Activated CD4-positive, alpha-beta memory T cell treated with anti-CD3 and anti-CD28 coated beads, Interleukin-2, amount 10 ng/mL, durations not matched to agents 7 days and 5 days (primary cell): ENCODE results near the gene ZNHIT3. TPM values are rescaled to one million over a fixed set of nuclear protein-coding genes. Genes with fewer than 3 reads are reported as not detected.
"Not testable (repeated sequence)": the region's sequence is repeated elsewhere in the genome, so short reads cannot be mapped to it uniquely, and the experiment has no call there.

ENCODE experiments used
- CTCF ChIA-PET: fragments of 350-600 bp; sonication (Branson Sonifier 250); formaldehyde crosslinking; loops from one replicate; lab custom pipeline; 2021; ENCODE audit warnings: antibody characterized with exemption, inconsistent platforms; lab: Charles Lee
- POLR2A ChIA-PET: fragments of 350-600 bp; sonication (Branson Sonifier 250); formaldehyde crosslinking; loops from one replicate; lab custom pipeline; 2021; ENCODE audit warnings: antibody characterized with exemption; lab: Charles Lee
- DNase-seq: peaks from one replicate; pipeline ENCODE4 v3.0.0-alpha.2; 2020
- H3K27ac Mint-ChIP-seq: one replicate; pipeline ENCODE4 v1.8.0; 2021; ENCODE audit warnings: mild to moderate bottlenecking, mixed read lengths
- H3K27me3 Mint-ChIP-seq: one replicate; pipeline ENCODE4 v1.8.0; 2021; ENCODE audit warnings: mixed read lengths
- H3K36me3 Mint-ChIP-seq: one replicate; pipeline ENCODE4 v1.8.0; 2021; ENCODE audit warnings: low read depth, mixed read lengths
- H3K4me1 Mint-ChIP-seq: one replicate; pipeline ENCODE4 v1.8.0; 2021; ENCODE audit warnings: mixed read lengths
- H3K4me3 Mint-ChIP-seq: one replicate; pipeline ENCODE4 v1.8.0; 2021; ENCODE audit warnings: mild to moderate bottlenecking, mixed read lengths
- H3K9me3 Mint-ChIP-seq: one replicate; pipeline ENCODE4 v1.8.0; 2021; ENCODE audit warnings: mixed read lengths
- total RNA-seq, 2 experiments: library from RNA; stranded (reverse); gene quantifications; one replicate each; pipeline ENCODE4 v1.2.3, GENCODE V29; 2021

The ZNHIT3 gene
- total RNA-seq, 2 experiments from 2014 or later = 38.1 to 38.9 TPM

GRCh38 chr17:36507266-36507665 is 20.8 kb downstream of the ZNHIT3 start:
- H3K27ac Mint-ChIP-seq = no peak overlapping the region

GRCh38 chr17:36508439-36508838 is 22.0 kb downstream of the ZNHIT3 start:
- CTCF ChIA-PET, H3K27ac Mint-ChIP-seq, DNase-seq, H3K4me1 Mint-ChIP-seq, H3K9me3 Mint-ChIP-seq, H3K27me3 Mint-ChIP-seq, H3K4me3 Mint-ChIP-seq: not testable (repeated sequence)
- POLR2A ChIA-PET = interaction anchor here (1.2 to 1.7 kb wide), 3 partner anchors 16 to 22 kb away, joined by 3 to 4 read pairs (median 3); no protein-coding TSS in a partner anchor
- H3K36me3 Mint-ChIP-seq = peaks cover 61% of the 10 kb centered on the region

More at GRCh38 chr17:36507266-36507665, 20.8 kb downstream of the ZNHIT3 start:
- DNase-seq = no peak
- ChIA-PET CTCF (no interaction called here), POLR2A (interaction anchor here (1.2 to 1.6 kb wide), 2 partner anchors 17 to 19 kb away, joined by 3 read pairs; no protein-coding TSS in a partner anchor)
- peaks cover 60% of the 10 kb centered on the region for H3K36me3 Mint-ChIP-seq
- H3K9me3 Mint-ChIP-seq = no peaks in the 10 kb centered on the region
- no peak overlapping the region for H3K4me3 Mint-ChIP-seq
- H3K27me3 Mint-ChIP-seq = no peaks in the 10 kb centered on the region
- no peaks in the 10 kb centered on the region for H3K4me1 Mint-ChIP-seq

GRCh38 chr17:36509272-36509985 is 22.9 kb downstream of the ZNHIT3 start:
- H3K4me1 Mint-ChIP-seq = no peaks in the 10 kb centered on the region
- DNase-seq = no peak
- peaks cover 51% of the 10 kb centered on the region for H3K36me3 Mint-ChIP-seq
- H3K27me3 Mint-ChIP-seq = no peaks in the 10 kb centered on the region
- H3K9me3 Mint-ChIP-seq = no peaks in the 10 kb centered on the region
- ChIA-PET CTCF (no interaction called here), POLR2A (interaction anchor here (0.7 to 1.7 kb wide), 2 partner anchors 8 to 21 kb away, joined by 3 to 4 read pairs; no protein-coding TSS in a partner anchor)
- no peak overlapping the region for H3K4me3 Mint-ChIP-seq
- H3K27ac Mint-ChIP-seq = no peak overlapping the region

GRCh38 chr17:36510636-36511035 is 24.2 kb downstream of the ZNHIT3 start:
- no peak for DNase-seq
- Mint-ChIP-seq H3K27ac (no peak overlapping the region), H3K36me3 (peaks cover 49% of the 10 kb centered on the region), H3K9me3 (no peaks in the 10 kb centered on the region), H3K4me3 (no peak overlapping the region), H3K27me3 (no peaks in the 10 kb centered on the region), H3K4me1 (no peaks in the 10 kb centered on the region)
- ChIA-PET POLR2A (no interaction called here), CTCF (no interaction called here)

- H3K36me3 Mint-ChIP-seq = peaks cover 48% of the 10 kb centered on the region
- no peak for DNase-seq
- no peak overlapping the region for H3K27ac Mint-ChIP-seq
- no peaks in the 10 kb centered on the region for H3K27me3 Mint-ChIP-seq
- no peaks in the 10 kb centered on the region for H3K4me1 Mint-ChIP-seq
- ChIA-PET POLR2A (no interaction called here), CTCF (interaction anchor here (0.9 kb wide), 1 partner anchor 23 kb away, joined by 4 read pairs; no protein-coding TSS in a partner anchor)
- no peaks in the 10 kb centered on the region for H3K9me3 Mint-ChIP-seq
- no peak overlapping the region for H3K4me3 Mint-ChIP-seq
These were observed 24.7 kb downstream of the ZNHIT3 start for GRCh38 chr17:36511216-36511615.

GRCh38 chr17:36512641-36513040 is 26.2 kb downstream of the ZNHIT3 start:
- ChIA-PET CTCF (no interaction called here), POLR2A (no interaction called here)
- no peaks in the 10 kb centered on the region for H3K9me3 Mint-ChIP-seq
- H3K27me3 Mint-ChIP-seq = no peaks in the 10 kb centered on the region
- H3K4me1 Mint-ChIP-seq = no peaks in the 10 kb centered on the region
- H3K36me3 Mint-ChIP-seq = peaks cover 50% of the 10 kb centered on the region
- no peak overlapping the region for H3K4me3 Mint-ChIP-seq
- DNase-seq = no peak
- no peak overlapping the region for H3K27ac Mint-ChIP-seq

GRCh38 chr17:36514856-36515255 is 28.4 kb downstream of the ZNHIT3 start:
- no peak for DNase-seq
- Mint-ChIP-seq H3K4me1 (no peaks in the 10 kb centered on the region), H3K9me3 (no peaks in the 10 kb centered on the region), H3K36me3 (peaks cover 50% of the 10 kb centered on the region), H3K27ac (no peak overlapping the region), H3K27me3 (no peaks in the 10 kb centered on the region), H3K4me3 (no peak overlapping the region)
- POLR2A ChIA-PET = interaction anchor here (1.9 kb wide), 1 partner anchor 19 kb away, joined by 5 read pairs; no protein-coding TSS in a partner anchor
- CTCF ChIA-PET = interaction anchor here (0.5 to 0.7 kb wide), 2 partner anchors 8 to 19 kb away, joined by 3 read pairs; partner anchors contain the start of genes MYO19 and PIGW

- no peaks in the 10 kb centered on the region for H3K27me3 Mint-ChIP-seq
- peaks cover 53% of the 10 kb centered on the region for H3K36me3 Mint-ChIP-seq
- CTCF ChIA-PET = interaction anchor here (1.2 to 1.3 kb wide), 2 partner anchors 18 to 19 kb away, joined by 3 read pairs; partner anchors contain the start of genes MYO19 and PIGW
- DNase-seq = no peak
- POLR2A ChIA-PET = interaction anchor here (1.0 to 1.9 kb wide), 3 partner anchors 14 to 19 kb away, joined by 3 to 5 read pairs (median 3); partner anchors contain the start of gene PIGW
- H3K4me1 Mint-ChIP-seq = peaks cover 2% of the 10 kb centered on the region
- no peaks in the 10 kb centered on the region for H3K9me3 Mint-ChIP-seq
- H3K4me3 Mint-ChIP-seq = no peak overlapping the region
- no peak overlapping the region for H3K27ac Mint-ChIP-seq
These were observed 29.4 kb downstream of the ZNHIT3 start for GRCh38 chr17:36515837-36516236.

GRCh38 chr17:36523113-36523512 is 36.6 kb downstream of the ZNHIT3 start:
- Mint-ChIP-seq H3K4me1 (peaks cover 25% of the 10 kb centered on the region), H3K36me3 (peaks cover 65% of the 10 kb centered on the region), H3K27ac (no peak overlapping the region), H3K9me3 (no peaks in the 10 kb centered on the region), H3K27me3 (no peaks in the 10 kb centered on the region), H3K4me3 (no peak overlapping the region)
- DNase-seq = no peak
- ChIA-PET POLR2A (no interaction called here), CTCF (interaction anchor here (0.7 to 2.2 kb wide), 2 partner anchors 9 to 11 kb away, joined by 3 to 8 read pairs; partner anchors contain the start of genes MYO19 and PIGW)

GRCh38 chr17:36524428-36524876 is 38.0 kb downstream of the ZNHIT3 start:
- DNase-seq = peak; percentile 13
- no peak overlapping the region for H3K4me3 Mint-ChIP-seq
- ChIA-PET CTCF (interaction anchor here (2.2 kb wide), 1 partner anchor 10 kb away, joined by 8 read pairs; the partner anchor contains the start of genes MYO19 and PIGW), POLR2A (interaction anchor here (0.8 to 2.0 kb wide), 4 partner anchors 10 to 29 kb away, joined by 3 to 14 read pairs (median 4); partner anchors contain the start of genes MYO19 and PIGW)
- H3K4me1 Mint-ChIP-seq = peaks cover 32% of the 10 kb centered on the region
- H3K27ac Mint-ChIP-seq = peak overlapping the region; percentile 40
- no peaks in the 10 kb centered on the region for H3K27me3 Mint-ChIP-seq
- peaks cover 64% of the 10 kb centered on the region for H3K36me3 Mint-ChIP-seq
- H3K9me3 Mint-ChIP-seq = no peaks in the 10 kb centered on the region

GRCh38 chr17:36525113-36525512 is 38.6 kb downstream of the ZNHIT3 start:
- Mint-ChIP-seq H3K36me3 (peaks cover 63% of the 10 kb centered on the region), H3K27ac (no peak overlapping the region), H3K9me3 (no peaks in the 10 kb centered on the region), H3K4me3 (no peak overlapping the region), H3K27me3 (no peaks in the 10 kb centered on the region), H3K4me1 (peaks cover 33% of the 10 kb centered on the region)
- ChIA-PET CTCF (interaction anchor here (2.2 kb wide), 1 partner anchor 9 kb away, joined by 8 read pairs; the partner anchor contains the start of genes MYO19 and PIGW), POLR2A (interaction anchor here (0.8 to 2.0 kb wide), 3 partner anchors 9 to 21 kb away, joined by 3 to 14 read pairs (median 4); partner anchors contain the start of genes MYO19 and PIGW)
- peak; percentile 3 for DNase-seq

GRCh38 chr17:36525888-36526287 is 39.4 kb downstream of the ZNHIT3 start:
- peaks cover 31% of the 10 kb centered on the region for H3K4me1 Mint-ChIP-seq
- ChIA-PET CTCF (no interaction called here), POLR2A (interaction anchor here (2.5 kb wide), 1 partner anchor 9 kb away, joined by 10 read pairs; the partner anchor contains the start of genes MYO19 and PIGW)
- H3K27me3 Mint-ChIP-seq = no peaks in the 10 kb centered on the region
- no peaks in the 10 kb centered on the region for H3K9me3 Mint-ChIP-seq
- no peak overlapping the region for H3K27ac Mint-ChIP-seq
- H3K4me3 Mint-ChIP-seq = no peak overlapping the region
- peaks cover 56% of the 10 kb centered on the region for H3K36me3 Mint-ChIP-seq
- peak; percentile 4 for DNase-seq
